Medulla oblongata (tissue), 1 donor: ENCODE results near the gene GALNT5.
"Not testable (repeated sequence)": the region's sequence is repeated elsewhere in the genome, so short reads cannot be mapped to it uniquely, and the experiment has no call there.

Experiments used
- DNase-seq: peaks from one replicate; pipeline ENCODE4 v3.0.0-alpha.2; 2015; ENCODE audit errors: extremely low spot score

GALNT5 gene

GRCh38 chr2:157246765-157247407, 10.6 kb upstream of the GALNT5 start:
- DNase-seq: no peak

GRCh38 chr2:157250836-157251235, 6.7 kb upstream of the GALNT5 start:
- no peak for DNase-seq

DNA sequence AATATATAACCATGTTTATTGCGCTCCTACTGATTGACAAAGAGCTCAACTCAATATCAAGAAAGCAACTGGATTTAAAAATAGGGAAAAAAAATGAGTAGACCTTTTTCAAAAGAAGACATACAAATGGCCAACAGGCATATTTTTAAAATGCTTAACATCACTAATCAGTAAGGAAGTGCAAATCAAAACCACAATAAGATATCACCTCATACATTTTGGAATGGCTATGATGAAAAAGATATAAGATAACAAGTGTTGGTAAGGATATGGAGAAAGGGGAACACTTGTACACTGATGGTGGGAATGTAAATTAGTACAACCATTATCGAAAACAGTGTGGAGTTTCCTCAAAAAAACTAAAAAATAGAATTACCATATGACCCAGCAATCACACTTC, 5.6 kb upstream of the GALNT5 start:
- DNase-seq: no peak

GRCh38 chr2:157252529-157252928, 5.0 kb upstream of the GALNT5 start:
- DNase-seq: no peak

GRCh38 chr2:157254041-157254440, 3.5 kb upstream of the GALNT5 start:
- no peak for DNase-seq

DNA sequence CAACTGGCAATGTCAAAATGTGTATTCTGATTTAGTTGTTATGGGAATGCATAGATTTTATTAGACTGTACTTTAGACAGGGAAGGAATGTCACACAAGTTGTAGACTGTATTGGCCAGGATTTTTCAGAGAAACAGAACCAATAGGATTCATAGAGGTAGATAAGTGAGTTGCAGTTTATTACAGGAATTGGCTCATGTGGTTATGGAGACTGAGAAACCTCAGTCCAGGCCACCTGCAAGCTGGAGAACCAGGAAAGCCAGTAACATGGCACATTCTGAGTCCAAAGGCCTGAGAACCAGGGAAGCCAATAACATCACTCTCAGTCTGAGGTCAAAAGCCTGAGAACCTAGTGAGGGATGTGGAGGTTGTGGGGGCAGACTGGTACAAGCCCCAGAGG, 1.8 kb upstream of the GALNT5 start:
- no peak for DNase-seq

DNA sequence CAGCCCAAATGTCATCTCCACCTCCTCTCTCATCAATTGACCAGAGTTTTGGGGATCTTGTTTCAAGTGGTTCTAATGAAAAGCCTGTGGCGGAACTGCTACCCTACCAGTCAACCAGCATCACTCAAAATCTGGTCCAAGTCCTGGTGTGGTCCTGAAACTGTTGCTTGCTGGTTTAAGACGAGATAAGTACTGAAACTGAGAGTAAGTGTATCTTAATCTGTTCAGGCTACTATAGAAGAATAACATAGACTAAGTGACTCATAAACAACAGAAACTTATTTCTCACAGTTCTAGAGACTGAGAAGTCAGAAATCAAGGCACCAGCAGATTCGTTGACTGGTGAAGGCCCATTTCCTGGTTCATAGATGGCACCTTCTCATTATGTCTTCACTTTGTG, 879 bp upstream of the GALNT5 start:
- no peak for DNase-seq

- DNase-seq: no peak
These were observed 1.2 kb downstream of the GALNT5 start for GRCh38 chr2:157258520-157259326.

- DNase-seq: no peak
These were observed 1.9 kb downstream of the GALNT5 start for GRCh38 chr2:157259386-157259785.

DNA sequence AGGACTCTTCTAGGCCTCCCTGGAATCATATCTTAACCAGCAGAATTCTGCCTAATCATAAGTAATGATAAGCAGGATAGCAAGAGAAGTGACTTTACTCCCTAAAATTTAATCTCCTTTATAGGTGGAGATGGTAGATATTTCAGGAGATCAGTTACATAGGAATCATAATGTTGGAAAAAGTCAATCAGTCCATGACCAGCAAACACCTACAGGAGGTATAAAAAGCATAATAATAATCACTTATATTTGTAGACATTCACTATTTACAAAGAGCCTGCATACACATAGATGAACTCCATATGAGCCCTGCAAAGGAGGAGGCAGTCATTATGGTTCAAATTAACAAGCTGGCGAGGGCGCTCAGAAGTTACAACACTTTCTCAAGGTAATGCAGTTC, 2.5 kb downstream of the GALNT5 start:
- DNase-seq: no peak

- DNase-seq: no peak
These were observed 3.2 kb downstream of the GALNT5 start for GRCh38 chr2:157260533-157261198.

DNA sequence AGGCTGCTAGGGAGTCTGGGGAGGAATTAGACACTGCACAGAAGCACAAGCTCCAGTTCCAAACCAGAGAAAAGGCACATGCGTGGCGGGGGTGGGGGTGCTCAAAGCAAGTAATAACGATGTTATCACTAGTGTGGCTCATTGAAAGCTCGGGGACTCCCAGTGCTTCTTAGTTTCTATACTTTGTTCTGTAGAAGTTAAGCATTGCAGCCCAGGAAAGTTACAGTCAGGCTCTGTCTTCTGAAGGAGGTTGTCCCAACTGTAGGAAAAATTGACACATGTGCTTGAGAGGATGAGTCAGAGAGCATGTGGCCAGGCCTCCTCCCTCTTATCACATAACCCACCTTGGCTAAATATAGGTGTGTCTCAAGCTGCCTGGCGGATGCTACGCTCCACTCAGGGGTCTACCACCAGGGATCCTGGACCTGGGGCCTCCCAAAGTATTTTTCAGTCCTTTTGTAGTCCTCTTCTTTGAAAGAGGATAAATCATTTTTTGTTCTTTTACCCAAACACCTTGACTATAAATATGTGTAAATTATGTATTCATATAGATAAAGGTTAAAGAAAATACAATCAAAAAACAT, 3.8 kb downstream of the GALNT5 start:
- DNase-seq: no peak

GRCh38 chr2:157262248-157262647, 4.7 kb downstream of the GALNT5 start:
- DNase-seq: no peak

DNA sequence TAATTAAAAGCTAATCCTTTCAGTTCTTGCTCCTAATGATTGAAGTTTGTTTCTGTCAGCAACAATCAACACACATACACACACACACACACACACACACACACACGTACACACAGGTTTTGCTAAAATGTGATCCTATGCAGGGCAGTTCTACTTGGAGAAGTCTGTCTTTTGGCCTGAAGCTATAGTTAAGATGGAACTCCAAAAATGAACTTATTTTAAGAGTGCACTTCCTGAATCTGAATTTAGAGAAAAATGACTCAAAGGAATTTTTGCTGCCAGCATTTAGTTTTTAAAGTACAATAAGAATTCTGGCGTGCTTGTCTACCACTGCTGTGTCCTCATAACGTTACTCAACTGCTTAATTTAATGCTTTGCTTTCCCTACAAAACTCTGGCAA, 6.6 kb downstream of the GALNT5 start:
- no peak for DNase-seq

DNA sequence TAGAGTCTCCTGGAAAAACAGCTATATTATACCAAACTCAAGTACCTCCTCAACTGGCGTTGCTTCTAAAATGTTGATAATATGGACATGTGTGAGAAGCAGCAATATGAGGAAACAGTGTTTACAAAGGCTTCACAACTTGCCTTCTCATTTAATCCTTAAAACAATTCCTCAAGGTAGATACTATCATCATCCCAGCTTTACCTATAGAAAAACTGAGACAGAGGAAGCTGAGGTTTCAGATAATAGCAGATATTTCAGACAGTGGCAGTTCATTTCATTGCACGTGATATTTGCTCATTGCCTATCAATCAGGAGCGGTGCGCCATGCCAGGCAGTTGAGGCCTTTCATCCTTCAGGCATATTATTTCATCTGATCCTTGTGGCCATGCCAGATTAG, 8.3 kb downstream of the GALNT5 start:
- DNase-seq: no peak

DNA sequence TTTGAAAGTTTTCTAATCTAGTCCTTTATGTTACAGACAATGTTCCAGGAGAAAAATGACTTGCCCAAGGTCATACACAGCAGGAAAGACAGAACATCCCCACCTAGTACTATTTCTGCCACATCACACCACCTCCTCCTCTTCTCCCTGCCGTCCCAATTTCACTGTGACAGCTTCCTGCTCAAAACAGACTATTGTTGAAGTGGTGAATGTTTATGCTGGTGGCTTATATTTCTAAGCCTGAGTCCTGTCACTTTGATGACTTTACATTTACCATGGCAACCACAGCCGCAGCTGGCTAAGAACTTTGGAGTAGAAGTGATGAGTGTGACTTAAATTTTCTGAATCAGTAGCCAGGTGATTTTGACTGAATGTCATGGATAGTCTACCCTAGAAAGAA, 10.0 kb downstream of the GALNT5 start:
- no peak for DNase-seq

GRCh38 chr2:157269060-157269459, 11.6 kb downstream of the GALNT5 start:
- DNase-seq: no peak

DNA sequence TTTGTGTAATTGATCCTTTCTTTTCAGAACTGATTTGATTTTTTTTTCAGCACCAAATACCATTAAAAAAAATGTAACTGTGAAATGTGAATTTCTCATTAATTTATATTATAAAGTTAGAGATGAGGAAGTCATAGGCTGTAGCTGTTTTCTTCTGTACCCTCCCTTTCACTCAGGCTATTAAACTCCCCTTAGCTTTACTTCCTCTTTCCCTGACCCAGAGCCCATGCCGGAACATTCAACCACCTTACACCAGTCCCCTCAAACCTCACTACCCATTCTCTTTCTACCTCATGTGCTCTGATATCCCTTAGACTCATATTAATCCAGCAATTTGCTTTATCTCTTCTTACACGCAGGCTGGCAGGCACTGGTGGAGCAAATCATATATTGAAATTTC, 12.4 kb downstream of the GALNT5 start:
- no peak for DNase-seq

GRCh38 chr2:157271590-157272203, 14.2 kb downstream of the GALNT5 start:
- DNase-seq: no peak

- DNase-seq: not testable (repeated sequence)
These were observed 21.8 kb downstream of the GALNT5 start for GRCh38 chr2:157279311-157279710.

- DNase-seq: no peak
These were observed 23.8 kb downstream of the GALNT5 start for GRCh38 chr2:157281316-157281715.

DNA sequence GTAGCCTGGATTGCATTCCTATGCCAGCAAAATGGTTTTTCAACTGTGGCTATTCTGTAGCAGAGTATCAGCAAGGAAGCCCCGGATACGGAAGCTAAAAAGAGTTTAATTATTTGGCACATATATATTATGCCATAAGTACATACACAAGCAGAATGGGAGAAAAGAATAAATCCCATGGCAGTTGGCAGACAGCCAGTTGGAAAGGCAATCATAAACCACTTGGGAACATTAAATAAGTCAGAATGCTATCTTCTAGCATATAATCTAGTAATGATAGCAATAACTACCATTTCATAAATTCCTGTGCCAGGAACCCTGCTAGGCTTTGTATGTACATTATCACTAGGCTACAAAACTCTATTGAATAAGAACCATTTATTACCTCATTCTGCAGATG, 26.0 kb downstream of the GALNT5 start:
- DNase-seq: no peak
